Right renal cortex interstitium (tissue), 3 donors: Measurements from ENCODE around the gene EID3. TPM values are rescaled to one million over a fixed set of nuclear protein-coding genes. Genes with fewer than 3 reads are reported as not detected.

Source experiments
- DNase-seq, 3 donors: peaks; one replicate each; pipeline ENCODE4 v3.0.0-alpha.2; 2013; ENCODE audit warnings: low read depth in 3 of 3, low spot score in 2 of 3
- polyA plus RNA-seq, 3 donors: library from polyadenylated mRNA; unstranded; fragments of 120-200 nt; gene quantifications; one replicate each; pipeline ENCODE4 v1.2.1, GENCODE V29; 2013; ENCODE audit not compliant: insufficient read length in 3 of 3

Gene EID3
- polyA plus RNA-seq, 3 donors, result 4.4 to 4.9 (median 4.7) TPM

- no peak for DNase-seq
Measured at GRCh38 chr12:104333692-104334255, 30.2 kb downstream of the EID3 start.

- no peak for DNase-seq
Measured at GRCh38 chr12:104334581-104334980, 31.0 kb downstream of the EID3 start.

GRCh38 chr12:104336115-104336514, 32.6 kb downstream of the EID3 start:
- DNase-seq, result no peak

- no peak for DNase-seq
Measured at GRCh38 chr12:104337030-104337558, 33.6 kb downstream of the EID3 start.

GRCh38 chr12:104339663-104340062, 36.1 kb downstream of the EID3 start:
- no peak for DNase-seq

GRCh38 chr12:104340177-104340576, 36.6 kb downstream of the EID3 start:
- DNase-seq, result no peak

GRCh38 chr12:104340925-104341611, 37.5 kb downstream of the EID3 start:
- no peak for DNase-seq

GRCh38 chr12:104342147-104342546, 38.6 kb downstream of the EID3 start:
- DNase-seq, result no peak

GRCh38 chr12:104342635-104343249, 39.2 kb downstream of the EID3 start:
- DNase-seq, result no peak

- no peak for DNase-seq
Measured at GRCh38 chr12:104344682-104345081, 41.1 kb downstream of the EID3 start.

- DNase-seq, result no peak
Measured at GRCh38 chr12:104345234-104346066, 41.9 kb downstream of the EID3 start.

- DNase-seq, result no peak
Measured at GRCh38 chr12:104347374-104348075, 44.0 kb downstream of the EID3 start.

- no peak for DNase-seq
Measured at GRCh38 chr12:104348283-104348993, 44.9 kb downstream of the EID3 start.

GRCh38 chr12:104348994-104349494, 45.5 kb downstream of the EID3 start:
- no peak for DNase-seq

- no peak for DNase-seq
Measured at GRCh38 chr12:104350211-104351056, 46.9 kb downstream of the EID3 start.

- no peak for DNase-seq
Measured at GRCh38 chr12:104351057-104351983, 47.8 kb downstream of the EID3 start.

- no peak for DNase-seq
Measured at GRCh38 chr12:104352106-104352713, 48.7 kb downstream of the EID3 start.
